ENCODE measurements around the gene SLC6A8.
A peak's percentile ranks its signal among the peaks of the same experiment; 100 is the strongest.

SLC6A8 gene

DNA sequence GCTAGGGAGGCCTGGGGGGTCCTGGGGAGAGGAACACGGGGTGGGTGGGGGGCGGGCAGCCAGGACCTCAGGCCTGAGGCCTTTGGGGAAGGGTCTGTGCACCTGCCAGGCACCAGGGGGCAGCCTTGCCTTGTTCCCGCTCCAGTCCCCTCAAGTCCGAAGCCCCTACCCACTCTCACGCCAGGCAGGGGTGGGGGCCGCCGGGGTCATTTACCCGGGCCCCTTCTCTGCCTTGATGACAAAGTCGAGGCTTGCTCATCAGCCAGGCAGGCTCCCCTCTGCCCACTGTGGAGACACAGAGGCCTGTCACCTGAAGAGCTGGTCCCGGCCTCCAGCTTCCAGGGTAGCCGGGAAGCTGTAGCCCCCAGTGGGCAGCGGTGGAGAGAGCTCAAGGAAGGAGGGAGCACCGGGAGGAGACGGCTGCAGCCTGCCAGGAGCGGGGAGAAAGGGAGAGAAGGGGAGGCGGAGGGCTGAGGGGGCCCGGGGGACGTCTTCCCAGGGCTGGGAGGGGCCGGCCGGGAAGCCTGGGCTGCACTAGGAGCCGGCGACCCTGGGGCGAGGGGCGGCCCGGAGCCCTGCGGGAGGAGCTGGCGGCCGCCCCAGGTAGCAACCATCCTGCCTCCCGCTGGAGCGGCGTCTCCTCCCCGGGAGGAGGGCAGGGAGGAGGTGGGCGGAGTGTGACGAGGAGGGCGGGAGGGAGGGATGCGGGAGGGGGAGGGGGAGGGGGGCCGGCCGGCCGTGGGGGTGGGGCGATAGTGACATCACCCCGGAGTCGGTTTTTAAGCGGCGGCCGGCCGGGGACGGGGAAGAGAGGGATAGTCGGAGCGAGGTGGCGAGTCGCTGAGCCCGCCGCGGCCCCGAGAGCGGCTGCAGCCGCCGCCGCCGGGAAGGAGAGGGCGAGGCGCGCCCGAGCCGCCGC, at the start of gene SLC6A8:
TSS of gene SLC6A8 (plus strand) at position 806 of the 919 bp plus-strand sequence. CDS start 649 bp downstream, outside the sequence.
- no peak within 1 kb of the TSS for H3K4me3 ChIP-seq (ENCODE audit: low read depth, low read length)
- TF ChIP-seq, protein P1, sequence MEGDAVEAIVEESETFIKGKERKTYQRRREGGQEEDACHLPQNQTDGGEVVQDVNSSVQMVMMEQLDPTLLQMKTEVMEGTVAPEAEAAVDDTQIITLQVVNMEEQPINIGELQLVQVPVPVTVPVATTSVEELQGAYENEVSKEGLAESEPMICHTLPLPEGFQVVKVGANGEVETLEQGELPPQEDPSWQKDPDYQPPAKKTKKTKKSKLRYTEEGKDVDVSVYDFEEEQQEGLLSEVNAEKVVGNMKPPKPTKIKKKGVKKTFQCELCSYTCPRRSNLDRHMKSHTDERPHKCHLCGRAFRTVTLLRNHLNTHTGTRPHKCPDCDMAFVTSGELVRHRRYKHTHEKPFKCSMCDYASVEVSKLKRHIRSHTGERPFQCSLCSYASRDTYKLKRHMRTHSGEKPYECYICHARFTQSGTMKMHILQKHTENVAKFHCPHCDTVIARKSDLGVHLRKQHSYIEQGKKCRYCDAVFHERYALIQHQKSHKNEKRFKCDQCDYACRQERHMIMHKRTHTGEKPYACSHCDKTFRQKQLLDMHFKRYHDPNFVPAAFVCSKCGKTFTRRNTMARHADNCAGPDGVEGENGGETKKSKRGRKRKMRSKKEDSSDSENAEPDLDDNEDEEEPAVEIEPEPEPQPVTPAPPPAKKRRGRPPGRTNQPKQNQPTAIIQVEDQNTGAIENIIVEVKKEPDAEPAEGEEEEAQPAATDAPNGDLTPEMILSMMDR (IDR thresholded peaks at IDR 0.05; ENCODE audit: low read depth, low read length, missing control alignments) = peak; percentile 42
- no peak for DNase-seq (ENCODE audit: low read depth)

DNA sequence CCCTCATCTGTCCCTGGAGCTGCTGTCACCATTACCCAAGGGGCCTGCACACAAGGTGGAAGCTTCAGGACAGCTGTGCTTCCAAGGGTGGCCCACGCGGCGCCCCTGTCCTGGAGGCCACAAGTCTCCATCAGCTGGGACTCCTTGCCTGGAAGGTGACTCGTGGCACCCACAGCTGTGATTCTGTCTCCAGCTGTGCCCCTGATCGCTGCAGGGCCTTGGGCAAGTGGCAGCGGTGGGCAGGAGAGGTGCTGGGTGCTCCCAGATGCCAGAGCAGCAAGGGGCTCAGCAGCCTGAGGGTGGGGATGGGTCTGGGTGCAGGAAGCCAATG, 49.7 kb upstream of the SLC6A8 start:
- TF ChIP-seq, protein P1 (IDR thresholded peaks at IDR 0.05; ENCODE audit: low read depth, low read length, missing control alignments) = no peak

DNA sequence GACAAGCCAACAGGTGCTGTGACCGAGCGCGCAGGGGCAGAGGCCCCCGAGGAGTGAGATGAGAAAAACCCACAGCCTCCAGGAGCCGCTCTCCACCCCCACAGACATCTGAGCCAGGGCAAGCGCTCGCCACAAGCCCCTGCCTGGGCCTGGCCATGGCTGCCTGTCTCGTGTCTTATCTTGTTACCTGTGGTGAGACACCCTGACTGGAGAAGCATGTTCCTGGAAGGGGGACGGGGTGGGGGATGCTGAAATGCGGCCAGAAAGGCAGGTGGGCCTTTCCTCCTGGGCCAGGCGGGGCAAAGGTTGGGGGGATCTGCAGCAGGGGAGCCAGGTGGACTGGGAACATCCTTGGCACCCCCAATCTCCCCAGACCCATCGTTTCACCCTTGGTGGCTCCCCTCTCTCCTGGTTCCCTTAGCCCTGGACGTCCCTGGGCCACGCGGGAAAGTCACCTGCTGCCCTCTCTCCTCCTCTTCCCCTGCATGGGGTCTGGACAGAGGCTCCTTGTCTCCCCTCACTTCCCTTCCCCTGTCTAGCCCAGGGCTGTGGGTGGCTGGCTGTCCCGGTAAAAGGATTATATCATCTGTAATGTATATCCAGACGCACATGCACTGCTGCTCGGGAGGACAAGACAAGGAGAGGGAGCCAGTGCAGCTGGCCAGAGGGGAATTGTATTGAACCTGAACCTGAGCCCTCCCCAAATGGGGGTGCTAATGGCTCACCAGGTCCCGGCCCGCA, 49.1 kb upstream of the SLC6A8 start:
- DNase-seq (ENCODE audit: low read depth) = no peak
- TF ChIP-seq, protein P1 (IDR thresholded peaks at IDR 0.05; ENCODE audit: low read depth, low read length, missing control alignments) = no peak
- no peak overlapping the region for H3K4me3 ChIP-seq (ENCODE audit: low read depth, low read length)

More for the DNA sequence above, 49.7 kb upstream of the SLC6A8 start:
- no peak for DNase-seq (ENCODE audit: low read depth)
- H3K4me3 ChIP-seq (ENCODE audit: low read depth, low read length) = no peak overlapping the region

DNA sequence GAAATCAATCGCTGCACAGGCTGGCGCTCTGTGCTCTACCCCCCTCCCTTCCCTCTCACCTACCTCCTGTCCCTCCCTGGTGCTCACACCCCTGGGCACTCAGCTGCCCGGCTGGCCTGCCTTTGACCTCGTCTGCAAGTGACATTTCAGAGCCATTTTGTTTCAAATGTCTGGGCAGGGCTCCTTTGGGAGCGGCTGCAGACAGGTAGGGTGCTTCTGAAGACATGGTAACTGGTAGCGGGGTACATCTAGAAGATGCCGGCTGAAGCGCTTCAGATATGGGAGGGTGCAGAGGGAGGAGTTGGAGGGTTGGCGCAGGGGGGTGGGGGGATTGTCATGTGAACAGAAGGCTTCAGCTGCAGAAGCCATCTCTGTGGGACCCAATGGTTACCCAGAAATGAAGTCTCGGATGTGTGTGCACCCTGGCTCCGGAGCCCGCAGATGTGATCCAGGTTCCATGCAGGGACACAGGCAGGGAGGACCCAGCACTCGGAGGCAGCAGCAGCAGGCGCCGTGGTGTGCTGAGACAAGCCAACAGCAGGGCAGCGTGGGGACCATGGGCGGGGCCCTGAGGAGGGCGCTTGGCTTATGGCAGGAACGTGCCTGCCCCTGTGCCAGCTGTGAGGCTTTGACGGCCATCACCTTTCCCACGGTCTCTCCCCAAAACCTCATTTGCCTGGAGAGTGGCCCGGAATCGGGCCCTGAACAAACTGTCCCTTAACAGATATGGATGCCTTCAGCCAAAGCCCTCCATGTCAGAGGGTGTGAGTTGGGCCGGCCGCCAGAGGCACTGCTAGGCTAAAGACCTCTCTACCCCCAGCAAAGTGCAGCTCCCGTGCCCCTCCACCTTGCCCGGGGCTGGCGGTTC, 48.3 kb upstream of the SLC6A8 start:
- H3K4me3 ChIP-seq (ENCODE audit: low read depth, low read length) = no peak overlapping the region
- TF ChIP-seq, protein P1 (IDR thresholded peaks at IDR 0.05; ENCODE audit: low read depth, low read length, missing control alignments) = no peak
- DNase-seq (ENCODE audit: low read depth) = no peak

DNA sequence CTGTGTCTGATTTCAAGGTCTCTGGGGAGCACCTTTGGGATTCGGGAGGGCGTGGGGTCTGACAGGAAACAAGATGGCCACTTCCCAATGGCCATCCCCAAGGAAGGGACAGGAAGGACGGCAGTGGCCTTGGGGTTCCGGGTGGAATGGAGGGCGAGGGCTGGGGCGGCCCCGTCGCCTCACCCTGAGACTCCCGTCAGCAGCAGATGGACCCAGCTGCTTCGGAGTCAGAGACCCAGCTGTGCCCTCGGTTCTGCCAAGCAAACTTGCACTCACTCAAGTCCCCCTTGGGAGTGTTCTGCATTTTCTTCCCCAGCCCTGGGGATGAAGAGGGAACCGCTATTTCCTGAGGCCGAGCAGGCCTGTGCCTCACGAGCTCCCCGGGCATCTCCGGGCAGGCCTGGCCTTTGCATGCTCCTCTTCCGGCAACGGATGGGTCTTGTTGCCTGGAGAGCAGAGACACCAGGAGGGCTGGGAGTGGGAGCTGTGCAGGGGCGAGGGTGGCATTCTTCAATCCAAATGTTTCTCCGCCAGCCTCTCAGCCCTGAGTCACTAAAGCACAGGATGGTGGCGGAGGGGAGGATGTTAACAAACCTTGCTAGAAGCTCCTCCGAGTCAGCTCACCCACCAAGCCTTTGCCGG, 47.6 kb upstream of the SLC6A8 start:
- no peak overlapping the region for H3K4me3 ChIP-seq (ENCODE audit: low read depth, low read length)
- DNase-seq (ENCODE audit: low read depth) = no peak
- TF ChIP-seq, protein P1 (IDR thresholded peaks at IDR 0.05; ENCODE audit: low read depth, low read length, missing control alignments) = no peak

Data from GM12864 (cell line).